BJ (cell line): ENCODE results near the gene KCNG2. TPM values are rescaled to one million over a fixed set of nuclear protein-coding genes. Genes with fewer than 3 reads are reported as not detected.

ENCODE experiments used
- CTCF ChIA-PET: fragments of 350-600 bp; formaldehyde crosslinking; extraction: SDS; loops from one replicate; lab custom pipeline; 2021; ENCODE audit warnings: antibody characterized with exemption, inconsistent platforms; lab: Yijun Ruan, JAX
- POLR2A ChIA-PET: fragments of 300-600 bp; sonication (Branson Sonifier 250); formaldehyde crosslinking; extraction: SDS; loops from one replicate; lab custom pipeline; 2021; ENCODE audit warnings: antibody characterized with exemption; lab: Charles Lee
- DNase-seq: peaks from one replicate; pipeline ENCODE4 v3.0.0-alpha.2; 2011; ENCODE audit warnings: low read depth
- H3K27me3 ChIP-seq: 2 replicates; pipeline ENCODE4 v1.6.0; 2011; ENCODE audit warnings: low read length; ENCODE audit not compliant: control insufficient read depth, insufficient read depth
- H3K36me3 ChIP-seq: 2 replicates; pipeline ENCODE4 v1.5.1; 2011; ENCODE audit warnings: low read length; ENCODE audit not compliant: control insufficient read depth, insufficient read depth
- H3K4me3 ChIP-seq: 2 replicates; pipeline ENCODE4 v1.5.1; 2011; ENCODE audit warnings: low read depth, mild to moderate bottlenecking, control low read depth, low read length
- polyA plus RNA-seq: library from polyadenylated mRNA; depleted of rRNA; stranded (reverse); fragments of >200 nt; gene quantifications from 2 replicates; pipeline ENCODE4 v1.2.3, GENCODE V29; 2011
- TF ChIP-seq, protein P1 (sequence below): IDR thresholded peaks from 2 replicates; pipeline ENCODE4 v1.5.1; 2011; ENCODE audit warnings: low read depth, mild to moderate bottlenecking, control low read depth, inconsistent platforms, low read length, moderate library complexity; ENCODE audit not compliant: insufficient read depth

KCNG2 gene
- polyA plus RNA-seq, 1 experiment = not detected

DNA sequence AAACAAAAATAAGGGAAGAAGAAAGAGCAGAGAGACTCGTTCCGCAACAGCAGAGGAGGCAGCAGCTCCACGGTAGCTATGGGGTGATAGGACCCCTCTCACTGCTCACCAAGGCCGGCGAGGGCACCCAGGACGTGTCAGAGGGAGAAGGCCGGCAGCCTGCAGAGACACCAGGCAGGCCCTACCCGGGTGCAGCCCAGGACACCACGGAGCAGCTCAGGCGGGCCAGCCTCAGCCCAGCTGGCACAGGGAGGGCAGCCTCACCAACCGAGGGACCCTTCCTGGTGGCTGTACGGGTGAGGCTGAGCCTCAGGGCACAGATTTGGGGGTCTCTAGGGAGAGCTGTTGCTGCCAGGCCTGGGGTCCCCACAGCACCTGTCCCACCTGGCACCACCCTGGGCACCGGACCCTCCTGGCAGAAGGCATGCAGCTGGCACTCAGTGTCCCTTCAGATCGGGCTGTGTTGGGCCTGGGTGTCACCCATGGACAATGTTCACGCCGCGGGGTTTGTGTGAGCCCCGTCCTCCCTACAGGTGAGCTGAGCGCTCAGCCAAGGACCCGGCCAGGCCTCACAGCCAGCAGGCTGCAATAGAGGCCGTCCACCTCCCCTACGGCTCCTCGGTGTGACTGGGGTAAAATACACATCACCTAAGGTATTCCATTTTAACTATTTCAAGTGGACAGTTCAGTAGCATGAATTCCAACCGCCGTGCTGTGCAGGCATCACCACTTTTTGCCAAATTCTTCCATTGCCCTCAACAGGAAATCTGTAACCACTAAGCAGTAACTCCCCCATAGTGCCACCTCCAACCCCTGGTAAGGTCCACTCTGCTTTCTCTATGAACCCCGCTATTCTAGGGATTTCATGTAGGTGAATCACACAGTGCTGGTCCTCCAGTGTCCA, 21.6 kb downstream of the KCNG2 start:
- H3K27me3 ChIP-seq = peaks cover 6% of the 10 kb centered on the region
- no peak for DNase-seq
- TF ChIP-seq, protein P1, sequence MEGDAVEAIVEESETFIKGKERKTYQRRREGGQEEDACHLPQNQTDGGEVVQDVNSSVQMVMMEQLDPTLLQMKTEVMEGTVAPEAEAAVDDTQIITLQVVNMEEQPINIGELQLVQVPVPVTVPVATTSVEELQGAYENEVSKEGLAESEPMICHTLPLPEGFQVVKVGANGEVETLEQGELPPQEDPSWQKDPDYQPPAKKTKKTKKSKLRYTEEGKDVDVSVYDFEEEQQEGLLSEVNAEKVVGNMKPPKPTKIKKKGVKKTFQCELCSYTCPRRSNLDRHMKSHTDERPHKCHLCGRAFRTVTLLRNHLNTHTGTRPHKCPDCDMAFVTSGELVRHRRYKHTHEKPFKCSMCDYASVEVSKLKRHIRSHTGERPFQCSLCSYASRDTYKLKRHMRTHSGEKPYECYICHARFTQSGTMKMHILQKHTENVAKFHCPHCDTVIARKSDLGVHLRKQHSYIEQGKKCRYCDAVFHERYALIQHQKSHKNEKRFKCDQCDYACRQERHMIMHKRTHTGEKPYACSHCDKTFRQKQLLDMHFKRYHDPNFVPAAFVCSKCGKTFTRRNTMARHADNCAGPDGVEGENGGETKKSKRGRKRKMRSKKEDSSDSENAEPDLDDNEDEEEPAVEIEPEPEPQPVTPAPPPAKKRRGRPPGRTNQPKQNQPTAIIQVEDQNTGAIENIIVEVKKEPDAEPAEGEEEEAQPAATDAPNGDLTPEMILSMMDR = no peak
- ChIA-PET POLR2A (no interaction called here), CTCF (interaction anchor here (1.8 kb wide), 1 partner anchor 24 kb away, joined by 5 read pairs; no protein-coding TSS in a partner anchor)
- H3K36me3 ChIP-seq = no peaks in the 10 kb centered on the region
- no peak overlapping the region for H3K4me3 ChIP-seq

GRCh38 chr18:79819968-79820351, 22.2 kb downstream of the KCNG2 start:
- DNase-seq = no peak
- Histone ChIP-seq H3K36me3 (no peaks in the 10 kb centered on the region), H3K4me3 (no peak overlapping the region), H3K27me3 (peaks cover 6% of the 10 kb centered on the region; the same call in 1 of the 2 replicates)
- POLR2A ChIA-PET = no interaction called here
- TF ChIP-seq, protein P1 = no peak
- CTCF ChIA-PET = interaction anchor here (1.8 kb wide), 1 partner anchor 23 kb away, joined by 5 read pairs; no protein-coding TSS in a partner anchor

GRCh38 chr18:79823120-79823519, 25.4 kb downstream of the KCNG2 start:
- peaks cover 6% of the 10 kb centered on the region; the same call in 1 of the 2 replicates for H3K27me3 ChIP-seq
- H3K4me3 ChIP-seq = no peak overlapping the region
- TF ChIP-seq, protein P1 = no peak
- POLR2A ChIA-PET = no interaction called here
- no peaks in the 10 kb centered on the region for H3K36me3 ChIP-seq
- DNase-seq = no peak
- CTCF ChIA-PET = no interaction called here

DNA sequence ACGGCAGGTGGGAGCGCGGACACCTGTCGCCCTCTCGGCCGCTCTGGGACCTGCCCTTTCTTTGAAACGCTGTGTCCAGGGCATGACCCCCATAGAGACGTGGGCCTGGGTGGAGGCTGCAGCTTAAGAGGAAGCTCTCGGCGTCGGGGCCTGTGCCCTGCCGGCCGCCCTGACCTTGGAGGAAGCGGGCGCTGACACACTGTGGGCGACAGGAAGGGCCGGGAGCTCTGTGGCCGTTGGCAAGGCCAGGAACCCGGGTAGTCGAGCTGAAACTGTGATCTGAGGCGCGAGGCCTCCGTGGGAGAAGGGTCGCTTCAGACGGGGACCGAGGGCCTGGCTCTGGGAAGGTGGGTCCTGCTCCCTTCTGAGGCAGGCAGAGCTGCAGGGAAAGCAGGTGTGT, 28.2 kb downstream of the KCNG2 start:
- no peak for DNase-seq
- ChIA-PET CTCF (interaction anchor here (0.6 kb wide), 1 partner anchor 140 kb away, joined by 3 read pairs; no protein-coding TSS in a partner anchor), POLR2A (no interaction called here)
- Histone ChIP-seq H3K36me3 (no peaks in the 10 kb centered on the region), H3K27me3 (no peaks in the 10 kb centered on the region), H3K4me3 (no peak overlapping the region)
- TF ChIP-seq, protein P1 = no peak

GRCh38 chr18:79826966-79827365, 29.2 kb downstream of the KCNG2 start:
- POLR2A ChIA-PET = no interaction called here
- TF ChIP-seq, protein P1 = no peak
- H3K27me3 ChIP-seq = no peaks in the 10 kb centered on the region
- DNase-seq = no peak
- CTCF ChIA-PET = interaction anchor here (0.6 kb wide), 1 partner anchor 23 kb away, joined by 3 read pairs; no protein-coding TSS in a partner anchor
- no peaks in the 10 kb centered on the region for H3K36me3 ChIP-seq
- H3K4me3 ChIP-seq = no peak overlapping the region
